GM23248 (cell line): ENCODE data around the gene ZNF358.

Experiments used
- EZH2 ChIP-seq: fragments of 200-600 bp; sonication (generic); IDR thresholded peaks from 2 replicates; pipeline ENCODE4 v1.6.1; 2018; ENCODE audit warnings: antibody characterized with exemption, mild to moderate bottlenecking; ENCODE audit not compliant: insufficient read depth, poor library complexity, severe bottlenecking
- EZH2phosphoT487 ChIP-seq: fragments of 200-600 bp; sonication (generic); IDR thresholded peaks from 2 replicates; pipeline ENCODE4 v1.6.1; 2018; ENCODE audit warnings: antibody characterized with exemption, moderate library complexity, mild to moderate bottlenecking, low read depth; ENCODE audit not compliant: insufficient read depth

DNA sequence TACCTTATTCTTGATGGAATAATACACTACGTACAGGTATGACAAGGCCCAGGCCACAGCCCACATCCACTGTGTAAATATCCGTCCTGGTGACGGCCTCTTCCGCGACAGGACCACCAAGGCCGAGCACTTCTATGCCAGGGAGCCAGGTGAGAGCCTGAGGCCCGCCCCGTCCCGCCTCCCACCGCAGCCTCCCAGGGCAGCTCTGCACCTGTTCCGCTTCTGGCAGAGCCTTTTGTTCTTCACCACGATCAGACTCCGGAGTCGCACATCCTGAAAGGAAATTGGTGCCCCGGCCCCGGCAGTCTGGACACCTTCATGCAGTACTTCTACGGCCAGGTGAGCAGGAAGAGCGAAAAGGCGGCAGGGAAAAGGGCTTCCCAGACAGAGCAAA lies 10.6 kb upstream of the ZNF358 start:
- TF ChIP-seq EZH2 (no peak), EZH2phosphoT487 (no peak)
